Breast epithelium (tissue), 4 donors: ENCODE results near the gene RNF151. TPM values are rescaled to one million over a fixed set of nuclear protein-coding genes. Genes with fewer than 3 reads are reported as not detected.
A peak's percentile ranks its signal among the peaks of the same experiment; 100 is the strongest.
"Not testable (repeated sequence)": the region's sequence is repeated elsewhere in the genome, so short reads cannot be mapped to it uniquely, and the experiment has no call there.

Source experiments
- DNase-seq, 2 donors: peaks; one replicate each; pipeline ENCODE4 v3.0.0-alpha.2; 2019; ENCODE audit warnings: low spot score in 2 of 2
- H3K27ac ChIP-seq, 2 donors: fragments of 200-600 bp; sonication (generic) in 1 of 2; one replicate each; pipeline ENCODE4 v1.5.1; 2016 to 2019; ENCODE audit warnings: mild to moderate bottlenecking in 1 of 2
- H3K27me3 ChIP-seq, 2 donors: fragments of 200-600 bp; sonication (generic) in 1 of 2; one replicate each; pipeline versions ENCODE4 v1.5.1 to v1.6.0; 2017 to 2019; ENCODE audit warnings: control low read depth in 1 of 2, mild to moderate bottlenecking in 1 of 2
- H3K36me3 ChIP-seq: fragments of 200-600 bp; one replicate; pipeline ENCODE4 v1.5.1; 2019
- H3K4me1 ChIP-seq, 2 donors: fragments of 200-600 bp; sonication (generic); one replicate each; pipeline ENCODE4 v1.5.1; 2016 to 2019; ENCODE audit warnings: control low read depth in 1 of 2
- H3K4me3 ChIP-seq, 3 donors: fragments of 200-600 bp; sonication (generic); 1 replicate in 2 of 3; 2 replicates in 1 of 3; pipeline ENCODE4 v1.5.1; 2016 to 2019; ENCODE audit warnings: mild to moderate bottlenecking in 3 of 3, moderate library complexity in 2 of 3
- H3K9me3 ChIP-seq, 2 donors: fragments of 200-600 bp; sonication (generic) in 1 of 2; one replicate each; pipeline ENCODE4 v1.5.1; 2016 to 2019; ENCODE audit warnings: control low read depth in 1 of 2
- CTCF ChIP-seq, 3 donors: fragments of 450-650 bp; IDR thresholded peaks; one replicate each; pipeline ENCODE4 v1.5.1; 2016 to 2017; ENCODE audit warnings: antibody characterized with exemption in 3 of 3, mild to moderate bottlenecking in 3 of 3, moderate library complexity in 3 of 3
- POLR2A ChIP-seq: fragments of 450-650 bp; IDR thresholded peaks from one replicate; pipeline ENCODE4 v1.6.1; 2016; ENCODE audit warnings: antibody characterized with exemption, mild to moderate bottlenecking, moderate library complexity
- POLR2AphosphoS5 ChIP-seq, 3 donors: sonication (generic); formaldehyde crosslinking; IDR thresholded peaks; one replicate each; pipeline ENCODE4 v1.6.1; 2017; ENCODE audit warnings: antibody characterized with exemption in 3 of 3
- intact Hi-C: fragments of 100-400 bp; cut with DNase I; formaldehyde crosslinking; loops from one replicate; pipeline ENCODE4 v1.15.1; 2023; ENCODE audit warnings: low total_unique reads
- total RNA-seq, 3 donors: library from RNA; depleted of rRNA; stranded (reverse); fragments of >200 nt; gene quantifications; one replicate each; pipeline ENCODE4 v1.1.0, GENCODE V29; 2016

Gene RNF151
- total RNA-seq, 3 donors from 2014 or later, result 0.98 TPM; not detected in 2

DNA sequence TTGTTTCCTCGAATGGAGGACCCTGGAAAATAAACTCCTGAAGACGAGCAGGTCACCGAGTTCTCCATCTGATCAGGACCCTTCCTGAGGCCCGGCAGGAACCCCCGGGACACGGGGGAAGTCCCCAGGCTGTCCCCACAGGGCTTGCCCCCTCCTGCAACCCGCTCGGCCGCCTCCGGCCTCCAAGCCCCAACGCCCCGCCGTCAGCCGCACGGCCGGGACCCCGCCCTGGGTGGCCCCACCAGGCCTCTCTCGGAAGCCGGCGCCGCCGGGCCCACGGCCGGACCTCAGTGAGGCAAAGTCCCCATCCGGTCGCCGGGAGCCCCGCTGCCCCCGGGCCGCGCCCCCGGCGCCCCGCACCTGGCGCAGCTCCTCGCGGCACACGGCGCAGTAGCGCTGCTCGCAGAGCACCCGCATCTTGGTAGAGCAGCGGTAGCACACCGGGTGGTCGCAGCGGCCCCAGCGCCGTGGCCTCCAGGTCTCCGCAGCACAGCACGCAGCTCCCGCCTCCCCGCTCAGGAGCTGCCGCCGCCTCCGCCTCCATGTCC is 42.6 kb downstream of the RNF151 start:
- peak overlapping the region; percentile 92 to 97 for H3K27ac ChIP-seq

GRCh38 chr16:2009791-2010510 is 43.3 kb downstream of the RNF151 start, which contains the start of gene ZNF598:
Gene ZNF598 (minus strand): TSS chr16:2009821.
- Histone ChIP-seq H3K36me3 (no peaks in the 10 kb centered on the region), H3K4me1 (peaks cover 9 to 24% of the 10 kb centered on the region in 2 donors), H3K4me3 (peak within 1 kb of the TSS; percentile 87 to 96 (median 87)), H3K9me3 (no peaks in the 10 kb centered on the region), H3K27me3 (no peaks in the 10 kb centered on the region), H3K27ac (peak within 1 kb of the TSS; percentile 92 to 97)
- intact Hi-C loops, result loop anchor here (5.0 kb wide), 1 partner anchor 1803 kb away; no protein-coding TSS in a partner anchor
- TF ChIP-seq POLR2A (peak; percentile 77), POLR2AphosphoS5 (IDR thresholded peaks at IDR 0.05) (peak; percentile 85 to 94 (median 89)), CTCF (IDR thresholded peaks at IDR 0.05) (peak in 1 of 3 donors; percentile 6)
- peak; percentile 56 to 74 for DNase-seq

More for the DNA sequence above, 42.6 kb downstream of the RNF151 start:
- intact Hi-C loops, result loop anchor here (5.0 kb wide), 1 partner anchor 1802 kb away; no protein-coding TSS in a partner anchor
- H3K27me3 ChIP-seq, result no peaks in the 10 kb centered on the region
- peak overlapping the region; percentile 87 to 96 (median 87) for H3K4me3 ChIP-seq
- H3K9me3 ChIP-seq, result no peaks in the 10 kb centered on the region
- no peaks in the 10 kb centered on the region for H3K36me3 ChIP-seq
- H3K4me1 ChIP-seq, result peaks cover 11 to 26% of the 10 kb centered on the region in 2 donors
- DNase-seq, result no peak
- TF ChIP-seq CTCF (IDR thresholded peaks at IDR 0.05) (no peak), POLR2AphosphoS5 (IDR thresholded peaks at IDR 0.05) (no peak), POLR2A (no peak)

DNA sequence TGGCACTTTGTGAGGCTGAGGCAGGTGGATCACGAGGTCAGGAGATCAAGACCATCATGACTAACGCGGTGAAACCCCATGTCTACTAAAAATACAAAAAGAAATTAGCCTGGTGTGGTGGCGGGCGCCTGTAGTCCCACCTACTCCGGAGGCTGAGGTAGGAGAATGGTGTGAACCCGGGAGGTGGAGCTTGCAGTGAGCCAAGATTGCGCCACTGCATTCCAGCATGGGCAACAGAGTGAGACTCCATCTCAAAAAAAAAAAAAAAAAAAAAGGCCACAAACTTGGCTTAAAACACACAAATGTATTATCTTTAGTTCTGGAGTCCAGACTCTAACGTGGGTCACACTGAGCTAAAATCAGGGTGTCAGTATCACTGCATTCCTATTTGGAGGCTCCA is 45.1 kb downstream of the RNF151 start:
- H3K4me1 ChIP-seq, result peaks cover 9 to 14% of the 10 kb centered on the region in 2 donors
- H3K27ac ChIP-seq, intact Hi-C loops, DNase-seq, H3K9me3 ChIP-seq, H3K4me3 ChIP-seq, H3K27me3 ChIP-seq, H3K36me3 ChIP-seq: not testable (repeated sequence)

DNA sequence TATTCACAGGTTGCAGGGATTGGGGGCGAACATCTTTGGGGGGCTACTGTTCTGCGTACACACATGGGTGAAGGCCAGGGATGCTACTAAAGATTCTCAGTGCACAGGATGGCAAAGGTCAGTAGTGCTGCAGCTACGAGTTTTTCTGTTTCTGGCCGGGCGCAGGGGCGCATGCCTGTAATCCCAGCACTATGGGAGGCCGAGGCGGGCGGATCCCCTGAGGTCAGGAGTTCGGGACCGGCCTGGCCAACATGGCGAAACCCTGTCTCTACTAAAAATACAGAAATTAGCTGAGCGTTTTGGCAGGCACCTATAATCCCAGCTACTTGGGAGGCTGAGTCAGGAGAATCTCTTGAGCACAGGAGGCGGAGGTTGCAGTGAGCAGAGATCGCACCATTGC is 46.9 kb downstream of the RNF151 start:
- TF ChIP-seq CTCF (IDR thresholded peaks at IDR 0.05) (no peak), POLR2A (no peak), POLR2AphosphoS5 (IDR thresholded peaks at IDR 0.05) (no peak)
- no peak for DNase-seq
- intact Hi-C loops, result no loop called here

GRCh38 chr16:2015117-2015946 is 48.7 kb downstream of the RNF151 start:
- peaks cover 1 to 5% of the 10 kb centered on the region in 2 donors for H3K4me1 ChIP-seq
- no peak overlapping the region for H3K27ac ChIP-seq
- H3K36me3 ChIP-seq, result no peaks in the 10 kb centered on the region
- no peaks in the 10 kb centered on the region for H3K9me3 ChIP-seq
- intact Hi-C loops, result no loop called here
- DNase-seq, result no peak
- no peak overlapping the region for H3K4me3 ChIP-seq
- TF ChIP-seq POLR2AphosphoS5 (IDR thresholded peaks at IDR 0.05) (no peak), POLR2A (no peak), CTCF (IDR thresholded peaks at IDR 0.05) (no peak)
- peaks cover 8 to 15% of the 10 kb centered on the region in 2 donors for H3K27me3 ChIP-seq

More for the DNA sequence above, 46.9 kb downstream of the RNF151 start:
- no peak overlapping the region for H3K27ac ChIP-seq
- H3K4me3 ChIP-seq, result no peak overlapping the region
- no peaks in the 10 kb centered on the region for H3K4me1 ChIP-seq
- no peaks in the 10 kb centered on the region for H3K9me3 ChIP-seq
- H3K36me3 ChIP-seq, result no peaks in the 10 kb centered on the region
- H3K27me3 ChIP-seq, result no peaks in the 10 kb centered on the region
